NT2/D1 (cell line): Measurements from ENCODE around the gene SLC16A13.
A peak's percentile ranks its signal among the peaks of the same experiment; 100 is the strongest.

Experiments used
- DNase-seq: peaks from one replicate; pipeline ENCODE4 v3.0.0-alpha.2; 2011; ENCODE audit warnings: low read depth, low spot score
- H3K27me3 ChIP-seq: 2 replicates; pipeline ENCODE4 v1.6.0; 2011; ENCODE audit warnings: mild to moderate bottlenecking; ENCODE audit not compliant: insufficient read length, insufficient read depth
- H3K36me3 ChIP-seq: 2 replicates; pipeline ENCODE4 v1.6.1; 2011; ENCODE audit warnings: mild to moderate bottlenecking, low read length, mixed read lengths; ENCODE audit not compliant: insufficient read depth, insufficient read length
- H3K4me1 ChIP-seq: 2 replicates; pipeline ENCODE4 v1.5.1; 2011; ENCODE audit not compliant: insufficient read depth, insufficient read length
- H3K4me3 ChIP-seq: 2 replicates; pipeline ENCODE4 v1.5.1; 2011; ENCODE audit warnings: low read depth; ENCODE audit not compliant: insufficient read length
- H3K9ac ChIP-seq: 2 replicates; pipeline ENCODE4 v1.6.0; 2011; ENCODE audit warnings: low read depth; ENCODE audit not compliant: insufficient read length
- H3K9me3 ChIP-seq: 2 replicates; pipeline ENCODE4 v1.5.1; 2011; ENCODE audit warnings: mild to moderate bottlenecking, low read length; ENCODE audit not compliant: insufficient read depth
- SUZ12 ChIP-seq: IDR thresholded peaks from 2 replicates; pipeline ENCODE4 v1.6.1; 2011; ENCODE audit not compliant: insufficient read length, insufficient read depth; ENCODE audit errors: extremely low read depth
- YY1 ChIP-seq: IDR thresholded peaks from 2 replicates; pipeline ENCODE4 v1.6.1; 2011; ENCODE audit not compliant: insufficient read length, insufficient read depth
- ZNF274 ChIP-seq: IDR thresholded peaks from 2 replicates; pipeline ENCODE4 v1.6.1; 2011; ENCODE audit warnings: mild to moderate bottlenecking, low read depth, low read length

SLC16A13 gene

GRCh38 chr17:7004398-7005253 lies 31.2 kb upstream of the SLC16A13 start:
- H3K4me3 ChIP-seq: no peak overlapping the region
- no peak for TF ChIP-seq ZNF274
- TF ChIP-seq SUZ12: no peak
- TF ChIP-seq YY1: no peak
- H3K9me3 ChIP-seq: no peaks in the 10 kb centered on the region
- H3K9ac ChIP-seq: no peak overlapping the region
- H3K36me3 ChIP-seq: peaks cover 50% of the 10 kb centered on the region
- DNase-seq: no peak
- H3K27me3 ChIP-seq: no peaks in the 10 kb centered on the region
- no peaks in the 10 kb centered on the region for H3K4me1 ChIP-seq

- TF ChIP-seq SUZ12 (no peak), ZNF274 (no peak), YY1 (no peak)
- peaks cover 53% of the 10 kb centered on the region for H3K36me3 ChIP-seq
- no peaks in the 10 kb centered on the region for H3K9me3 ChIP-seq
- H3K27me3 ChIP-seq: no peaks in the 10 kb centered on the region
- H3K9ac ChIP-seq: no peak overlapping the region
- no peak overlapping the region for H3K4me3 ChIP-seq
- no peak for DNase-seq
- H3K4me1 ChIP-seq: no peaks in the 10 kb centered on the region
These were observed 30.1 kb upstream of the SLC16A13 start for GRCh38 chr17:7005716-7006115.

DNA sequence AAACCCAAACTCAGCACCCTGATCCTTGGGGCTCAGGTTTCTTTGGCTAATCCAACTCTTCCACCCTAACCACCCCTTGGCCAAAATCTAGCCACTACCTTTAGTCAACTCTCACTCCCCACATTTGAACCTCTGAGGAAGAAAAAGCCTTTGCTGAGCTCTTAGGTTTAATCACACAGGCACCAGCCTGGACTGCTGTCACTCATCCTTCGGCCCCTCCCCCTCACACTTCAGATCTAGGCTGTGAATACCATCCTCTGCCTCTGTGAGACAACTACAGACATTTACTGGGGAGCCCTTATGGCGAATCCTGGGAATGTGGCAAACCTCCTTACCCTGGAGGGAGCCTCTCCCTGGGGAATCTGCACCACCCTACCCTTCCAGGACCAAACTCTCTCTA lies 28.7 kb upstream of the SLC16A13 start:
- Histone ChIP-seq H3K27me3 (no peaks in the 10 kb centered on the region), H3K4me1 (no peaks in the 10 kb centered on the region), H3K9me3 (no peaks in the 10 kb centered on the region), H3K9ac (no peak overlapping the region), H3K4me3 (no peak overlapping the region), H3K36me3 (peaks cover 44% of the 10 kb centered on the region)
- no peak for TF ChIP-seq YY1
- no peak for TF ChIP-seq SUZ12
- no peak for TF ChIP-seq ZNF274
- DNase-seq: no peak

DNA sequence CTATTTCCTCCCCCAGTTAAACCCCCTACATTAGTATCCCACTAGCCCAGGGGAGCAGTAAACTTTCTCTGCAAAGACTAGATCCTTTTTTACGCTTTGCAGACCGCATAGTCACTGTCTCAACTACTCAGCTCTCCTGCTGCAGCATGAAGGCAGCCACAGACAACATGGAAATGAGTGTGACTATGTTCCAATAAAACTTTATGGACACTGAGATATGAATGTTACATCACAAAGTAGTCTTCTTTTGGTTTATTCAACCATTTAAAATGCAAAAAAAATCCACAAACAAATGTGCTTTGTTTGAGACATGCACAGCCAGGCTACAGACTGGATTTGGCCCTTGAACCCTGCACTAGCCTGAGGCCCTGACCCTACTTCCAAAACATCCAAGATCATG lies 25.3 kb upstream of the SLC16A13 start:
- TF ChIP-seq SUZ12 (no peak), YY1 (no peak), ZNF274 (no peak)
- Histone ChIP-seq H3K9ac (no peak overlapping the region), H3K4me3 (no peak overlapping the region)

DNA sequence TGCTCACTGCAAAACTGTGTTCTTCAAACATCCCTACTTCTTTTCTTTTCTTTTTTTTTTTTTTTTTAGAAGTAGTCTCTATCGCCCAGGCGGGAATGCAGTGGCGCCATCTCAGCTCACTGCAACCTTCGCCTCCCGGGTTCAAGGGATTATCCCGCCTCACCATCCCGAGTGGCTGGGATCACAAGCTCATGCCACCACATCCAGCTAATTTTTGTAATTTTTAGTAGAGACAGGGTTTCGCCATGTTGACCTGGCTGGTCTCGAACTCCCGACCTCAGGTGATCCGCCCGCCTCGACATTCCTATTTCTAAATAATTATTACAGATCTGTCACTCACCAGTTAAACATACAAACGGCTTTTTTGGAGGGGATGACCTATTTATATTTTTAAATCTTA lies 24.4 kb upstream of the SLC16A13 start:
- Histone ChIP-seq H3K27me3 (no peaks in the 10 kb centered on the region), H3K9ac (peak overlapping the region; percentile 96), H3K4me3 (peak overlapping the region; percentile 91), H3K9me3 (no peaks in the 10 kb centered on the region), H3K36me3 (peaks cover 24% of the 10 kb centered on the region), H3K4me1 (no peaks in the 10 kb centered on the region)
- no peak for DNase-seq
- TF ChIP-seq YY1: no peak
- no peak for TF ChIP-seq SUZ12
- TF ChIP-seq ZNF274: no peak

More for the DNA sequence above, 25.3 kb upstream of the SLC16A13 start:
- Histone ChIP-seq H3K9me3 (no peaks in the 10 kb centered on the region), H3K27me3 (no peaks in the 10 kb centered on the region), H3K36me3 (peaks cover 30% of the 10 kb centered on the region), H3K4me1 (no peaks in the 10 kb centered on the region)
- DNase-seq: no peak

DNA sequence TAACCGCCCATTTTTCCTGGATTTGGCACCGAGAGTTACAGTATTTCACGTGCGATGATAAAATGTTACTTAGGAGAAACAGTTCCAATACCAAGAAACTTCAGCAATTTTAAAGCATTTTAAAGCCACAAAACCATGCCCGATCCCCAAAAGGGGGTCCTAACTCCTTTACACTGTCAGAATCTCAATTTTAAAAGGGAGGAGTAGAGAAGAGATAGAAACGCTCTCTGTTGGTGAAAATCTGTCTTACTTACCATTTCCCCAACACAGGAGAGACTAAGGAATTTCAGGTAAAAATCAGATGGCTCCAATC lies 23.9 kb upstream of the SLC16A13 start:
- no peaks in the 10 kb centered on the region for H3K4me1 ChIP-seq
- peaks cover 28% of the 10 kb centered on the region for H3K36me3 ChIP-seq
- no peak for DNase-seq
- H3K27me3 ChIP-seq: no peaks in the 10 kb centered on the region
- H3K4me3 ChIP-seq: peak overlapping the region; percentile 91
- TF ChIP-seq YY1: no peak
- TF ChIP-seq SUZ12: no peak
- TF ChIP-seq ZNF274: no peak
- H3K9ac ChIP-seq: peak overlapping the region; percentile 96
- H3K9me3 ChIP-seq: no peaks in the 10 kb centered on the region

- peak overlapping the region; percentile 96 for H3K9ac ChIP-seq
- peaks cover 34% of the 10 kb centered on the region for H3K36me3 ChIP-seq
- H3K9me3 ChIP-seq: no peaks in the 10 kb centered on the region
- no peak for TF ChIP-seq ZNF274
- TF ChIP-seq SUZ12: no peak
- no peak for TF ChIP-seq YY1
- peak overlapping the region; percentile 91 for H3K4me3 ChIP-seq
- H3K4me1 ChIP-seq: no peaks in the 10 kb centered on the region
- H3K27me3 ChIP-seq: no peaks in the 10 kb centered on the region
- peak; percentile 61 for DNase-seq
These were observed 21.4 kb upstream of the SLC16A13 start for GRCh38 chr17:7014261-7014994.
